A549 (cell line): ENCODE data around the gene TMEM238L.

Experiments
- POLR2A ChIP-seq: IDR thresholded peaks from 2 replicates; pipeline ENCODE4 v1.6.1; 2012; ENCODE audit warnings: mild to moderate bottlenecking, low read length
- RAD21 ChIP-seq, 2 experiments: fragments of >200 bp in 1 of 2; sonication (Bioruptor Twin) in 1 of 2; formaldehyde crosslinking in 1 of 2; IDR thresholded peaks in 1 of 2; conservative IDR thresholded peaks in 1 of 2; 2 replicates in 1 of 2; 3 replicates in 1 of 2; pipeline ENCODE4 v1.6.1; 2012 to 2018; ENCODE audit warnings: inconsistent platforms in 1 of 2

GRCh38 chr17:10798332-10798749 lies 5.6 kb downstream of the TMEM238L start:
- no peak for TF ChIP-seq POLR2A
- TF ChIP-seq RAD21 (conservative IDR thresholded peaks at IDR 0.05 in 1 of 2, IDR thresholded peaks at IDR 0.05 in 1 of 2) = no peak
